ENCODE results near the gene NOTUM. TPM values are rescaled to one million over a fixed set of nuclear protein-coding genes. Genes with fewer than 3 reads are reported as not detected.

NOTUM gene
- total and polyA plus RNA-seq, 8 donors, result 0.79 to 71.4 (median 65.1) TPM

- DNase-seq (peak in 1 of 4 donors; percentile 58), ATAC-seq (no peak)
- Histone ChIP-seq H3K36me3 (peaks cover 0 to 73% of the 10 kb centered on the region in 2 donors), H3K27ac (no peak overlapping the region), H3K27me3 (peaks cover 0 to 23% of the 10 kb centered on the region in 2 donors), H3K9me3 (no peaks in the 10 kb centered on the region), H3K4me3 (no peak overlapping the region), H3K4me1 (peaks cover 7 to 26% of the 10 kb centered on the region in 2 donors)
- TF ChIP-seq, protein P1, sequence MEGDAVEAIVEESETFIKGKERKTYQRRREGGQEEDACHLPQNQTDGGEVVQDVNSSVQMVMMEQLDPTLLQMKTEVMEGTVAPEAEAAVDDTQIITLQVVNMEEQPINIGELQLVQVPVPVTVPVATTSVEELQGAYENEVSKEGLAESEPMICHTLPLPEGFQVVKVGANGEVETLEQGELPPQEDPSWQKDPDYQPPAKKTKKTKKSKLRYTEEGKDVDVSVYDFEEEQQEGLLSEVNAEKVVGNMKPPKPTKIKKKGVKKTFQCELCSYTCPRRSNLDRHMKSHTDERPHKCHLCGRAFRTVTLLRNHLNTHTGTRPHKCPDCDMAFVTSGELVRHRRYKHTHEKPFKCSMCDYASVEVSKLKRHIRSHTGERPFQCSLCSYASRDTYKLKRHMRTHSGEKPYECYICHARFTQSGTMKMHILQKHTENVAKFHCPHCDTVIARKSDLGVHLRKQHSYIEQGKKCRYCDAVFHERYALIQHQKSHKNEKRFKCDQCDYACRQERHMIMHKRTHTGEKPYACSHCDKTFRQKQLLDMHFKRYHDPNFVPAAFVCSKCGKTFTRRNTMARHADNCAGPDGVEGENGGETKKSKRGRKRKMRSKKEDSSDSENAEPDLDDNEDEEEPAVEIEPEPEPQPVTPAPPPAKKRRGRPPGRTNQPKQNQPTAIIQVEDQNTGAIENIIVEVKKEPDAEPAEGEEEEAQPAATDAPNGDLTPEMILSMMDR (IDR thresholded peaks at IDR 0.05), result no peak
- intact Hi-C loops (cut with DNase I), result no loop called here
Measured at GRCh38 chr17:81904600-81905423, 56.2 kb downstream of the NOTUM start.

- H3K36me3 ChIP-seq, result peaks cover 0 to 77% of the 10 kb centered on the region in 2 donors
- no peak for ATAC-seq
- TF ChIP-seq, protein P1 (IDR thresholded peaks at IDR 0.05), result no peak
- H3K27ac ChIP-seq, result no peak overlapping the region
- peak in 1 of 4 donors; percentile 67 for DNase-seq
- no peak overlapping the region for H3K4me3 ChIP-seq
- H3K27me3 ChIP-seq, result peaks cover 0 to 23% of the 10 kb centered on the region in 2 donors
- H3K4me1 ChIP-seq, result peaks cover 7 to 18% of the 10 kb centered on the region in 2 donors
- intact Hi-C loops (cut with DNase I), result no loop called here
- H3K9me3 ChIP-seq, result no peaks in the 10 kb centered on the region
Measured at GRCh38 chr17:81903896-81904599, 56.9 kb downstream of the NOTUM start.

GRCh38 chr17:81903415-81903831, 57.6 kb downstream of the NOTUM start:
- TF ChIP-seq, protein P1 (IDR thresholded peaks at IDR 0.05), result no peak
- peaks cover 0 to 77% of the 10 kb centered on the region in 2 donors for H3K36me3 ChIP-seq
- no peaks in the 10 kb centered on the region for H3K9me3 ChIP-seq
- no peak for ATAC-seq
- no peak overlapping the region for H3K4me3 ChIP-seq
- peaks cover 0 to 23% of the 10 kb centered on the region in 2 donors for H3K27me3 ChIP-seq
- H3K27ac ChIP-seq, result no peak overlapping the region
- peaks cover 7 to 14% of the 10 kb centered on the region in 2 donors for H3K4me1 ChIP-seq
- intact Hi-C loops (cut with DNase I), result no loop called here
- no peak for DNase-seq

- intact Hi-C loops (cut with DNase I), result no loop called here
- Histone ChIP-seq H3K27ac (no peak overlapping the region), H3K4me1 (peaks cover 7 to 14% of the 10 kb centered on the region in 2 donors), H3K4me3 (peak overlapping the region; percentile 9 to 16), H3K36me3 (peaks cover 0 to 77% of the 10 kb centered on the region in 2 donors), H3K27me3 (peaks cover 0 to 23% of the 10 kb centered on the region in 2 donors), H3K9me3 (no peaks in the 10 kb centered on the region)
- peak; percentile 40 for ATAC-seq
- TF ChIP-seq, protein P1 (IDR thresholded peaks at IDR 0.05), result no peak
- peak in 1 of 4 donors; percentile 75 for DNase-seq
Measured at GRCh38 chr17:81902653-81903414, 58.2 kb downstream of the NOTUM start.

Other genes starting within 250 kb of the NOTUM start
- 10 to 100 TPM; 11.1 to 20.2 TPM for gene SLC25A10, start 248.9 kb downstream of the NOTUM start, total RNA-seq
- gene SLC25A10, start 248.9 kb downstream of the NOTUM start, polyA plus RNA-seq (ENCODE audit: insufficient read length in 6 of 6), result 10 to 100 TPM in 3 of 6 donors, 1 to 10 TPM in 3; 7.6 to 12.2 (median 9.8) TPM
- gene GCGR, start 157.0 kb downstream of the NOTUM start, total RNA-seq, result under 1 TPM in 1 of 2 donors, not detected in 1; 0.13 TPM
- under 1 TPM in 4 of 6 donors, not detected in 2; 0.14 to 0.37 (median 0.29) TPM for gene GCGR, start 157.0 kb downstream of the NOTUM start, polyA plus RNA-seq (ENCODE audit: insufficient read length in 6 of 6)
- gene MCRIP1, start 127.9 kb downstream of the NOTUM start, total RNA-seq, result 10 to 100 TPM; 61.7 to 74.0 TPM
- 10 to 100 TPM; 67.6 to 97.6 (median 89.2) TPM for gene MCRIP1, start 127.9 kb downstream of the NOTUM start, polyA plus RNA-seq (ENCODE audit: insufficient read length in 6 of 6)
- gene PPP1R27, start 126.1 kb downstream of the NOTUM start, total RNA-seq, result not detected
- under 1 TPM in 2 of 6 donors, not detected in 4; 0.11 to 0.28 TPM for gene PPP1R27, start 126.1 kb downstream of the NOTUM start, polyA plus RNA-seq (ENCODE audit: insufficient read length in 6 of 6)
- 100 to 1,000 TPM; 851 to 935 TPM for gene P4HB, start 100.7 kb downstream of the NOTUM start, total RNA-seq
- 100 to 1,000 TPM; 485 to 650 (median 511) TPM for gene P4HB, start 100.7 kb downstream of the NOTUM start, polyA plus RNA-seq (ENCODE audit: insufficient read length in 6 of 6)
- 100 to 1,000 TPM; 339 to 481 TPM for gene ARHGDIA, start 89.8 kb downstream of the NOTUM start, total RNA-seq
- gene ARHGDIA, start 89.8 kb downstream of the NOTUM start, polyA plus RNA-seq (ENCODE audit: insufficient read length in 6 of 6), result 100 to 1,000 TPM; 139 to 266 (median 174) TPM
- 10 to 100 TPM; 42.7 to 69.7 TPM for gene ALYREF, start 69.6 kb downstream of the NOTUM start, total RNA-seq
- 10 to 100 TPM; 60.4 to 85.9 (median 68.0) TPM for gene ALYREF, start 69.6 kb downstream of the NOTUM start, polyA plus RNA-seq (ENCODE audit: insufficient read length in 6 of 6)
- gene ANAPC11, start 69.5 kb downstream of the NOTUM start, total RNA-seq, result 100 to 1,000 TPM; 121 to 124 TPM
- 100 to 1,000 TPM in 1 of 6 donors, 10 to 100 TPM in 5; 64.2 to 100 (median 82.8) TPM for gene ANAPC11, start 69.5 kb downstream of the NOTUM start, polyA plus RNA-seq (ENCODE audit: insufficient read length in 6 of 6)
- gene NPB, start 58.9 kb downstream of the NOTUM start, total RNA-seq, result under 1 TPM; 0.26 to 0.60 TPM
- 1 to 10 TPM in 5 of 6 donors, under 1 TPM in 1; 0.90 to 2.1 (median 1.4) TPM for gene NPB, start 58.9 kb downstream of the NOTUM start, polyA plus RNA-seq (ENCODE audit: insufficient read length in 6 of 6)
- 10 to 100 TPM; 38.0 to 57.7 TPM for gene PCYT2, start 49.8 kb downstream of the NOTUM start, total RNA-seq
- 10 to 100 TPM; 12.7 to 24.1 (median 17.3) TPM for gene PCYT2, start 49.8 kb downstream of the NOTUM start, polyA plus RNA-seq (ENCODE audit: insufficient read length in 6 of 6)
- gene SIRT7, start 43.0 kb downstream of the NOTUM start, total RNA-seq, result 10 to 100 TPM; 23.9 to 37.9 TPM
- 10 to 100 TPM; 11.6 to 17.3 (median 12.6) TPM for gene SIRT7, start 43.0 kb downstream of the NOTUM start, polyA plus RNA-seq (ENCODE audit: insufficient read length in 6 of 6)
- gene MAFG, start 33.5 kb downstream of the NOTUM start, total RNA-seq, result 10 to 100 TPM; 25.3 to 39.8 TPM
- 10 to 100 TPM in 4 of 6 donors, 1 to 10 TPM in 2; 8.1 to 14.6 (median 10.7) TPM for gene MAFG, start 33.5 kb downstream of the NOTUM start, polyA plus RNA-seq (ENCODE audit: insufficient read length in 6 of 6)
- gene PYCR1, start 23.9 kb downstream of the NOTUM start, total RNA-seq, result 10 to 100 TPM; 74.0 to 83.0 TPM
- 10 to 100 TPM; 34.9 to 71.6 (median 38.0) TPM for gene PYCR1, start 23.9 kb downstream of the NOTUM start, polyA plus RNA-seq (ENCODE audit: insufficient read length in 6 of 6)
- not detected for gene MYADML2, start 14.0 kb downstream of the NOTUM start, total RNA-seq
- under 1 TPM in 5 of 6 donors, not detected in 1; 0.08 to 0.20 (median 0.09) TPM for gene MYADML2, start 14.0 kb downstream of the NOTUM start, polyA plus RNA-seq (ENCODE audit: insufficient read length in 6 of 6)
- gene ASPSCR1, start 16.4 kb upstream of the NOTUM start, total RNA-seq, result 10 to 100 TPM; 35.1 to 40.2 TPM
- gene ASPSCR1, start 16.4 kb upstream of the NOTUM start, polyA plus RNA-seq (ENCODE audit: insufficient read length in 6 of 6), result 10 to 100 TPM; 36.0 to 64.3 (median 48.6) TPM
- 10 to 100 TPM; 42.9 to 77.7 TPM for gene CENPX, start 61.7 kb upstream of the NOTUM start, total RNA-seq
- gene CENPX, start 61.7 kb upstream of the NOTUM start, polyA plus RNA-seq (ENCODE audit: insufficient read length in 6 of 6), result 10 to 100 TPM; 44.1 to 61.8 (median 49.8) TPM
- 10 to 100 TPM; 16.9 to 20.7 TPM for gene LRRC45, start 62.1 kb upstream of the NOTUM start, total RNA-seq
- gene LRRC45, start 62.1 kb upstream of the NOTUM start, polyA plus RNA-seq (ENCODE audit: insufficient read length in 6 of 6), result 10 to 100 TPM; 12.0 to 23.2 (median 17.6) TPM
- gene RAC3, start 70.5 kb upstream of the NOTUM start, total RNA-seq, result 10 to 100 TPM in 1 of 2 donors, 1 to 10 TPM in 1; 4.2 to 11.5 TPM
- 10 to 100 TPM; 11.1 to 23.4 (median 15.4) TPM for gene RAC3, start 70.5 kb upstream of the NOTUM start, polyA plus RNA-seq (ENCODE audit: insufficient read length in 6 of 6)
- gene DCXR, start 76.5 kb upstream of the NOTUM start, total RNA-seq, result 100 to 1,000 TPM; 113 to 152 TPM
- gene DCXR, start 76.5 kb upstream of the NOTUM start, polyA plus RNA-seq (ENCODE audit: insufficient read length in 6 of 6), result 10 to 100 TPM; 56.0 to 81.5 (median 69.3) TPM
- gene RFNG, start 90.6 kb upstream of the NOTUM start, total RNA-seq, result 10 to 100 TPM; 29.3 to 44.9 TPM
- gene RFNG, start 90.6 kb upstream of the NOTUM start, polyA plus RNA-seq (ENCODE audit: insufficient read length in 6 of 6), result 10 to 100 TPM; 35.2 to 52.7 (median 46.7) TPM
- gene GPS1, start 90.7 kb upstream of the NOTUM start, total RNA-seq, result 100 to 1,000 TPM in 1 of 2 donors, 10 to 100 TPM in 1; 75.3 to 101 TPM
- 10 to 100 TPM; 69.2 to 90.8 (median 78.8) TPM for gene GPS1, start 90.7 kb upstream of the NOTUM start, polyA plus RNA-seq (ENCODE audit: insufficient read length in 6 of 6)
- 100 to 1,000 TPM; 102 to 103 TPM for gene DUS1L, start 104.6 kb upstream of the NOTUM start, total RNA-seq
- 10 to 100 TPM; 55.7 to 95.8 (median 69.4) TPM for gene DUS1L, start 104.6 kb upstream of the NOTUM start, polyA plus RNA-seq (ENCODE audit: insufficient read length in 6 of 6)
- gene FASN, start 137.0 kb upstream of the NOTUM start, total RNA-seq, result 100 to 1,000 TPM; 288 to 550 TPM
- 10 to 100 TPM; 18.0 to 63.8 (median 36.0) TPM for gene FASN, start 137.0 kb upstream of the NOTUM start, polyA plus RNA-seq (ENCODE audit: insufficient read length in 6 of 6)